HepG2 (cell line): ENCODE data around the gene BFSP1. TPM values are rescaled to one million over a fixed set of nuclear protein-coding genes. Genes with fewer than 3 reads are reported as not detected.
A peak's percentile ranks its signal among the peaks of the same experiment; 100 is the strongest.

Source experiments
- ATAC-seq: fragments of 200-7000 bp; cut with Tn5 transposase; 3 replicates; pipeline ENCODE4 v1.9.1; 2020; ENCODE audit warnings: mild to moderate bottlenecking, moderate library complexity
- BruUV-seq: library from RNA; stranded (reverse); fragments of 400-500 nt; replicated peaks from 2 replicates; lab custom pipeline; 2021; lab: Mats Ljungman, UMichigan
- CTCF ChIA-PET: fragments of 300-600 bp; formaldehyde crosslinking; extraction: SDS; loops from one replicate; lab custom pipeline; 2021; ENCODE audit warnings: low total read pairs, inconsistent platforms, low intra/inter-chr PET ratio; lab: Yijun Ruan, JAX
- POLR2A ChIA-PET: fragments of 350-600 bp; sonication (Branson Sonifier 250); formaldehyde crosslinking; loops from one replicate; lab custom pipeline; 2020; ENCODE audit warnings: antibody characterized with exemption, inconsistent platforms; lab: Yijun Ruan, JAX
- DNase-seq: peaks from one replicate; pipeline ENCODE4 v3.0.0-alpha.2; 2015; ENCODE audit warnings: low spot score
- FAIRE-seq: peaks from 3 replicates; lab custom pipeline; 2011; peaks lifted over from hg19 to GRCh38; lab: Jason Lieb, UNC
- H2AFZ ChIP-seq: one replicate; pipeline ENCODE4 v1.6.1; 2011; ENCODE audit warnings: low read length, inconsistent platforms
- H3K27ac ChIP-seq: fragments of 300-600 bp; 3 replicates; pipeline ENCODE4 v1.8.0; 2011; ENCODE audit warnings: mixed run types, mild to moderate bottlenecking, mixed read lengths, low read length, inconsistent platforms; ENCODE audit not compliant: insufficient read depth; ENCODE audit errors: extremely low read length
- H3K27me3 ChIP-seq, 2 experiments: fragments of 200-600 bp in 1 of 2; 2 replicates in 1 of 2; 3 replicates in 1 of 2; pipeline versions ENCODE4 v1.6.0 to v1.8.0; 2011; ENCODE audit warnings: low read length in 2 of 2, mild to moderate bottlenecking in 2 of 2, moderate library complexity in 2 of 2, inconsistent platforms in 1 of 2; ENCODE audit not compliant: insufficient read depth in 2 of 2, control insufficient read depth in 1 of 2
- H3K36me3 ChIP-seq, 2 experiments: fragments of 200-600 bp in 1 of 2; replicated peaks in 1 of 2; 2 replicates in 1 of 2; 3 replicates in 1 of 2; pipeline versions ENCODE4 v1.5.1 to v1.8.0; 2011; ENCODE audit warnings: low read length in 2 of 2, inconsistent platforms in 1 of 2; ENCODE audit not compliant: insufficient read depth in 2 of 2, control insufficient read depth in 1 of 2
- H3K4me1 ChIP-seq: 2 replicates; pipeline ENCODE4 v1.5.1; 2012; ENCODE audit warnings: low read length, inconsistent platforms; ENCODE audit not compliant: insufficient read depth
- H3K4me2 ChIP-seq: 2 replicates; pipeline ENCODE4 v1.6.0; 2011; ENCODE audit warnings: low read depth, low read length, inconsistent platforms
- H3K4me3 ChIP-seq, 3 experiments: fragments of 200-600 bp in 1 of 3; sonication (generic), shearing (Covaris generic) in 1 of 3; replicated peaks in 1 of 3; 2 replicates each; pipeline ENCODE4 v1.5.1; 2011 to 2016; ENCODE audit warnings: low read length in 3 of 3, inconsistent platforms in 2 of 3, low read depth in 2 of 3, mild to moderate bottlenecking in 2 of 3, control low read depth in 1 of 3, mixed read lengths in 1 of 3; ENCODE audit not compliant: insufficient read depth in 1 of 3
- H3K79me2 ChIP-seq: one replicate; pipeline ENCODE4 v1.6.1; 2011; ENCODE audit warnings: low read length, inconsistent platforms; ENCODE audit not compliant: insufficient read depth
- H3K9ac ChIP-seq: 2 replicates; pipeline ENCODE4 v1.6.0; 2011; ENCODE audit warnings: mild to moderate bottlenecking, low read depth, low read length, inconsistent platforms; ENCODE audit not compliant: insufficient read depth
- H3K9me3 ChIP-seq: 2 replicates; pipeline ENCODE4 v1.5.1; 2012; ENCODE audit warnings: mild to moderate bottlenecking, low read length
- H4K20me1 ChIP-seq: 2 replicates; pipeline ENCODE4 v1.6.0; 2011; ENCODE audit warnings: inconsistent platforms, mild to moderate bottlenecking, low read length, moderate library complexity; ENCODE audit not compliant: insufficient read depth
- CSRNP2 ChIP-seq: sonication (generic); formaldehyde crosslinking; conservative IDR thresholded peaks from 2 replicates; pipeline ENCODE4 v1.8.0; 2022; ENCODE audit warnings: low read depth, missing genetic modification reagents
- FOXP4 ChIP-seq: sonication (generic); formaldehyde crosslinking; IDR thresholded peaks from 2 replicates; pipeline ENCODE4 v1.4.0; 2020; ENCODE audit warnings: missing genetic modification reagents
- HNRNPUL1 ChIP-seq: fragments of 200-400 bp; formaldehyde crosslinking; IDR thresholded peaks from 2 replicates; pipeline ENCODE4 v1.6.1; 2017; ENCODE audit warnings: low read depth, mild to moderate bottlenecking, low read length, moderate library complexity
- JUNB ChIP-seq: sonication (generic); formaldehyde crosslinking; IDR thresholded peaks from 2 replicates; pipeline ENCODE4 v1.8.0; 2022; ENCODE audit warnings: missing genetic modification reagents, mild to moderate bottlenecking, borderline replicate concordance
- MEF2D ChIP-seq: sonication (generic); formaldehyde crosslinking; IDR thresholded peaks from 2 replicates; pipeline ENCODE4 v1.5.1; 2020; ENCODE audit warnings: mild to moderate bottlenecking, missing genetic modification reagents
- NR2F1 ChIP-seq, 2 experiments: fragments of 450-650 bp in 1 of 2; formaldehyde crosslinking in 1 of 2; IDR thresholded peaks; 2 replicates each; pipeline versions ENCODE4 v1.5.0 to v1.6.1; 2016 to 2020; ENCODE audit warnings: mild to moderate bottlenecking in 1 of 2, missing compliant biosample characterization in 1 of 2, missing genetic modification reagents in 1 of 2, moderate library complexity in 1 of 2
- SIX1 ChIP-seq: sonication (generic); formaldehyde crosslinking; IDR thresholded peaks from 2 replicates; pipeline ENCODE4 v1.4.0; 2020; ENCODE audit warnings: missing genetic modification reagents, borderline replicate concordance
- SMARCE1 ChIP-seq: fragments of 450-650 bp; IDR thresholded peaks from 2 replicates; pipeline ENCODE4 v1.6.1; 2017; ENCODE audit warnings: borderline replicate concordance
- ZBTB26 ChIP-seq: IDR thresholded peaks from 2 replicates; pipeline ENCODE4 v1.6.1; 2016; ENCODE audit warnings: missing compliant biosample characterization, missing genetic modification reagents, borderline replicate concordance
- ZBTB46 ChIP-seq: sonication (generic); formaldehyde crosslinking; IDR thresholded peaks from 2 replicates; pipeline ENCODE4 v1.4.0; 2020; ENCODE audit warnings: mild to moderate bottlenecking, missing genetic modification reagents, borderline replicate concordance
- ZHX1 ChIP-seq: sonication (generic); formaldehyde crosslinking; IDR thresholded peaks from 2 replicates; pipeline ENCODE4 v1.8.1; 2022; ENCODE audit warnings: low read depth, mild to moderate bottlenecking, missing genetic modification reagents
- ZNF746 ChIP-seq: sonication (generic); formaldehyde crosslinking; IDR thresholded peaks from 2 replicates; pipeline ENCODE4 v1.8.0; 2022; ENCODE audit warnings: mild to moderate bottlenecking, missing genetic modification reagents
- ZNF879 ChIP-seq: sonication (generic); formaldehyde crosslinking; IDR thresholded peaks from 2 replicates; pipeline ENCODE4 v1.8.1; 2023; ENCODE audit warnings: missing genetic modification reagents
- WGBS: methylation state at CpG from one replicate; pipeline ENCODE4 v1.1.6; 2017; ENCODE audit warnings: low lambda C conversion rate; 5-methylcytosine and 5-hydroxymethylcytosine counted together
- in situ Hi-C: cut with HindIII; loops from 2 replicates; pipeline ENCODE4 v1.10.0; 2017; ENCODE audit warnings: low pct_unique_long_range_greater_than_20kb; ENCODE audit not compliant: extremely low pct_ligation_motif_present
- intact Hi-C: fragments of 100-400 bp; cut with micrococcal nuclease; formaldehyde crosslinking; loops from one replicate; pipeline ENCODE4 v1.10.0; 2022; ENCODE audit not compliant: unreplicated experiment
- polyA plus RNA-seq, 8 experiments: library from polyadenylated mRNA; depleted of rRNA in 3 of 8; stranded (reverse) in 7 of 8; unstranded in 1 of 8; fragments of >200 nt; fragmentation: Illumina TruSeq in 4 of 8; extraction: Trizol in 4 of 8; gene quantifications; 2 replicates each; pipeline versions ENCODE4 v1.2.1 to v1.2.3, GENCODE V29; 2011 to 2016; ENCODE audit warnings: low read depth in 4 of 8, missing spikeins in 1 of 8, mixed read lengths in 1 of 8; ENCODE audit not compliant: insufficient read depth in 1 of 8
- total RNA-seq, 5 experiments: library from RNA; depleted of rRNA; stranded (reverse); fragments of >200 nt; fragmentation: Illumina TruSeq; extraction: Trizol; gene quantifications; 2 replicates each; pipeline ENCODE4 v1.2.3, GENCODE V29; 2016; ENCODE audit warnings: low read depth in 1 of 5

The BFSP1 gene
- total and polyA plus RNA-seq, 2 of the 13 experiments (the other 11 are each of a cell fraction or from before 2014, with no cell fraction given): 0.22 to 0.26 TPM

GRCh38 chr20:17452441-17452840 lies 78.7 kb downstream of the BFSP1 start:
- Histone ChIP-seq H3K27ac (no peak overlapping the region), H3K27me3 (peaks cover 2 to 47% of the 10 kb centered on the region in 2 experiments; a peak in 4 of 5 replicates), H3K4me2 (no peak overlapping the region), H3K9ac (no peak overlapping the region), H3K36me3 (no peaks in the 10 kb centered on the region), H3K79me2 (no peaks in the 10 kb centered on the region), H2AFZ (no peak overlapping the region), H4K20me1 (no peaks in the 10 kb centered on the region), H3K9me3 (no peaks in the 10 kb centered on the region), H3K4me3 (no peak overlapping the region), H3K4me1 (no peaks in the 10 kb centered on the region)
- no TSS peak for BruUV-seq
- intact Hi-C loops (no loop called here), in situ Hi-C loops (no loop called here)
- FAIRE-seq (no peak), ATAC-seq (peak; percentile 64; the same call in 2 of the 3 replicates), DNase-seq (no peak)
- WGBS: 17% methylated on average over 3 of the region's 3 CpGs
- ChIA-PET POLR2A (no interaction called here), CTCF (no interaction called here)
- TF ChIP-seq CSRNP2 (CRISPR knock-in tag): no peak
- TF ChIP-seq ZBTB46 (CRISPR knock-in tag): no peak
- TF ChIP-seq JUNB (CRISPR knock-in tag): no peak
- no peak for TF ChIP-seq SIX1 (CRISPR knock-in tag)
- no peak for TF ChIP-seq HNRNPUL1
- no peak for TF ChIP-seq NR2F1 (CRISPR knock-in tag; IDR thresholded peaks at IDR 0.05)
- TF ChIP-seq MEF2D (CRISPR knock-in tag): no peak
- TF ChIP-seq ZNF879: no peak
- no peak for TF ChIP-seq ZNF746 (CRISPR knock-in tag)
- TF ChIP-seq ZHX1 (CRISPR knock-in tag): no peak
- no peak for TF ChIP-seq ZBTB26 (CRISPR knock-in tag)
- no peak for TF ChIP-seq FOXP4 (CRISPR knock-in tag)
- no peak for TF ChIP-seq SMARCE1
